SH-SY5Y (cell line): Measurements from ENCODE around the gene LYPLAL1.

Source experiments
- GATA2 ChIP-seq: IDR thresholded peaks from 2 replicates; pipeline ENCODE4 v1.6.1; 2011; ENCODE audit warnings: mild to moderate bottlenecking, low read depth, low read length
- GATA3 ChIP-seq: IDR thresholded peaks from 2 replicates; pipeline ENCODE4 v1.6.1; 2011; ENCODE audit warnings: low read depth, mild to moderate bottlenecking, low read length, moderate library complexity

GRCh38 chr1:219124163-219124562, 49.5 kb upstream of the LYPLAL1 start:
- no peak for TF ChIP-seq GATA3
- TF ChIP-seq GATA2: no peak
